Gastrocnemius medialis (tissue), 4 donors: ENCODE results near the gene FAM200B.

ENCODE experiments used
- CTCF ChIP-seq, 5 experiments: fragments of 450-650 bp in 3 of 5; fragments of 200-600 bp in 2 of 5; sonication (generic) in 2 of 5; IDR thresholded peaks in 4 of 5; conservative IDR thresholded peaks in 1 of 5; 1 replicate in 4 of 5; 2 replicates in 1 of 5; pipeline ENCODE4 v1.5.1; 2016 to 2019; ENCODE audit warnings: antibody characterized with exemption in 5 of 5, mild to moderate bottlenecking in 3 of 5, moderate library complexity in 3 of 5
- POLR2A ChIP-seq, 2 donors: fragments of 450-650 bp; IDR thresholded peaks; one replicate each; pipeline ENCODE4 v1.6.1; 2017; ENCODE audit warnings: antibody characterized with exemption in 2 of 2, mild to moderate bottlenecking in 2 of 2, moderate library complexity in 2 of 2

- TF ChIP-seq CTCF (IDR thresholded peaks at IDR 0.05 in 4 of 5, conservative IDR thresholded peaks at IDR 0.05 in 1 of 5): no peak
- TF ChIP-seq POLR2A (IDR thresholded peaks at IDR 0.05): no peak
Observed at GRCh38 chr4:15672101-15672500, 9.5 kb upstream of the FAM200B start.
